Activated CD4-positive, alpha-beta T cell treated with anti-CD3 and anti-CD28 coated beads for 36 hours (primary cell): Measurements from ENCODE around the gene CLN6. TPM values are rescaled to one million over a fixed set of nuclear protein-coding genes. Genes with fewer than 3 reads are reported as not detected.
"Not testable (repeated sequence)": the region's sequence is repeated elsewhere in the genome, so short reads cannot be mapped to it uniquely, and the experiment has no call there.

Experiments
- ATAC-seq: fragments of 200-7000 bp; cut with Tn5 transposase; one replicate; pipeline ENCODE4 v1.10.0; 2021; ENCODE audit warnings: mild to moderate bottlenecking, moderate library complexity
- CTCF ChIA-PET: fragments of 350-600 bp; sonication (Branson Sonifier 250); formaldehyde crosslinking; loops from one replicate; lab custom pipeline; 2021; ENCODE audit warnings: antibody characterized with exemption; lab: Charles Lee
- POLR2A ChIA-PET: fragments of 350-600 bp; sonication (Branson Sonifier 250); formaldehyde crosslinking; loops from one replicate; lab custom pipeline; 2021; ENCODE audit warnings: antibody characterized with exemption, inconsistent platforms; lab: Charles Lee
- DNase-seq: peaks from one replicate; pipeline ENCODE4 v3.0.0-alpha.2; 2020
- H3K27ac Mint-ChIP-seq: one replicate; pipeline ENCODE4 v1.8.0; 2021; ENCODE audit warnings: mixed read lengths
- H3K27me3 Mint-ChIP-seq: one replicate; pipeline ENCODE4 v1.8.0; 2021; ENCODE audit warnings: mixed read lengths
- H3K36me3 Mint-ChIP-seq: one replicate; pipeline ENCODE4 v1.8.0; 2021; ENCODE audit warnings: low read depth, mixed read lengths
- H3K4me1 Mint-ChIP-seq: one replicate; pipeline ENCODE4 v1.8.0; 2021; ENCODE audit warnings: mixed read lengths
- H3K4me3 Mint-ChIP-seq: one replicate; pipeline ENCODE4 v1.8.0; 2021; ENCODE audit warnings: mild to moderate bottlenecking, moderate library complexity, mixed read lengths
- H3K9me3 Mint-ChIP-seq: one replicate; pipeline ENCODE4 v1.8.0; 2021; ENCODE audit warnings: low read depth, mixed read lengths
- intact Hi-C, 2 experiments: fragments of 100-400 bp; cut with DNase I in 1 of 2; cut with micrococcal nuclease in 1 of 2; formaldehyde crosslinking; loops; one replicate each; pipeline versions ENCODE4 v1.14.2 to v1.15.1; 2022 to 2024; cut with DNase I, micrococcal nuclease
- total RNA-seq, 2 experiments: library from RNA; stranded (reverse); gene quantifications; one replicate each; pipeline ENCODE4 v1.2.3, GENCODE V29; 2021

The CLN6 gene
- total RNA-seq, 2 experiments from 2014 or later, result 45.1 to 48.2 TPM

DNA sequence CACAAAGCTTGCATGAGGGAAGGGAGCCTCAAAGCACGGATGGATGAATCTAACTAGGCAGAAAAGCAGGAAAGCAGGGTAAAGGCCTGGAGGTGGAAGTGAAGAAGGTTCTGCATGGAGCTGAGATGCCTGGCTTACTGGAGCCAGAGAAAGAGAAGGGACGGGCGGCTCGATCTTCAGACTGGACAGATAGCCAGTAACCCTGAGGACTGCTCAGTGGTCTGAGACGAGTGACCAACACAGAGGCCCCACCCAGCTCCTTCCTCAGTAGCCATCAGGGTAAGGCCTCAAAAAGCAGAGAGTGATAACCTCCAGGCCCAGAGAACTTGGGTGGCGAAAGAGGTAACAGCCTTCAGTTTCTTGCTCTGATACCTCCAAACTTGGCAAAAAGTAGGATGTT, 6.4 kb downstream of the CLN6 start:
- Mint-ChIP-seq H3K4me1 (peaks cover 31% of the 10 kb centered on the region), H3K9me3 (no peaks in the 10 kb centered on the region), H3K27ac (no peak overlapping the region), H3K27me3 (no peaks in the 10 kb centered on the region), H3K36me3 (peaks cover 24% of the 10 kb centered on the region), H3K4me3 (no peak overlapping the region)
- ChIA-PET CTCF (no interaction called here), POLR2A (interaction anchor here (0.7 kb wide), 1 partner anchor 203 kb away, joined by 8 read pairs; no protein-coding TSS in a partner anchor)
- DNase-seq (no peak), ATAC-seq (no peak)
- intact Hi-C loops, result no loop called here

DNA sequence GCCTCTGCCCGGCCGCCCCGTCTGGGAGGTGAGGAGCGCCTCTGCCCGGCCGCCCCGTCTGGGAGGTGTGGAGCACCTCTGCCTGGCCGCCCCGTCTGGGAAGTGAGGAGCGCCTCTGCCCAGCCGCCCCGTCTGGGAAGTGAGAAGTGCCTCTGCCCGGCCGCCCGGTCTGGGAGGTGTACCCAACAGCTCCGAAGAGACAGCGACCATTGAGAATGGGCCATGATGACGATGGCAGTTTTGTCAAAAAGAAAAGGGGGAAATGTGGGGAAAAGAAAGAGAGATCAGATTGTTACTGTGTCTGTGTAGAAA, 7.1 kb downstream of the CLN6 start:
- H3K27me3 Mint-ChIP-seq, H3K4me3 Mint-ChIP-seq, CTCF ChIA-PET, DNase-seq, ATAC-seq, H3K9me3 Mint-ChIP-seq, intact Hi-C loops, H3K27ac Mint-ChIP-seq, POLR2A ChIA-PET: not testable (repeated sequence)
- peaks cover 19% of the 10 kb centered on the region for H3K36me3 Mint-ChIP-seq
- H3K4me1 Mint-ChIP-seq, result peaks cover 23% of the 10 kb centered on the region

DNA sequence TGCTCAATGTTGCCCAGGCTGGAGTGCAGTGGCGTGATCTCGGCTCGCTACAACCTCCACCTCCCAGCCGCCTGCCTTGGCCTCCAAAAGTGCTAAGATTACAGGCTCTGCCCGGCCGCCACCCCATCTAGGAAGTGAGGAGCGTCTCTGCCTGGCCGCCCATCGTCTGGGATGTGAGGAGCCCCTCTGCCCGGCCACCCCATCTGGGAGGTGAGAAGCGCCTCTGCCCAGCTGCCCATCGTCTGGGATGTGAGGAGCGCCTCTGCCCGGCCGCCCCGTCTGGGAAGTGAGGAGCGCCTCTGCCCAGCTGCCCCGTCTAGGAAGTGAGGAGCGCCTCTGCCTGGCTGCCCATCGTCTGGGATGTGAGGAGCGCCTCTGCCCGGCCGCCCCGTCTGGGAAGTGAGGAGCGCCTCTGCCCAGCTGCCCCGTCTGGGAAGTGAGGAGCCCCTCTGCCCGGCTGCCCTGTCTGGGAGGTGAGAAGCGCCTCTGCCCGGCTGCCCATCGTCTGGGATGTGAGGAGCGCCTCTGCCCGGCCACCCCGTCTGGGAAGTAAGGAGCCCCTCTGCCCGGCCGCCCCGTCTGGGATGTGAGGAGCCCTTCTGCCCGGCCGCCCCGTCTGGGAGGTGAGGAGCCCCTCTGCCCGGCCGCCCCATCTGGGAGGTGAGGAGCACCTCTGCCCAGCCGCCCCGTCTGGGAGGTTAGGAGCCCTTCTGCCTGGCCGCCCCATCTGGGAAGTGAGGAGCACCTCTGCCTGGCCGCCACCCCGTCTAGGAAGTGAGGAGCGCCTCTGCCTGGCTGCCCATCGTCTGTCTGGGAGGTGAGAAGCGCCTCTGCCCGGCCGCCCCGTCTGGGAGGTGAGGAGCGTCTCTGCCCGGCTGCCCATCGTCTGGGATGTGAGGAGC, 7.7 kb downstream of the CLN6 start:
- Mint-ChIP-seq H3K36me3 (peaks cover 19% of the 10 kb centered on the region), H3K4me1 (peaks cover 17% of the 10 kb centered on the region)
- H3K27me3 Mint-ChIP-seq, POLR2A ChIA-PET, H3K4me3 Mint-ChIP-seq, H3K27ac Mint-ChIP-seq, DNase-seq, CTCF ChIA-PET, intact Hi-C loops, ATAC-seq, H3K9me3 Mint-ChIP-seq: not testable (repeated sequence)

DNA sequence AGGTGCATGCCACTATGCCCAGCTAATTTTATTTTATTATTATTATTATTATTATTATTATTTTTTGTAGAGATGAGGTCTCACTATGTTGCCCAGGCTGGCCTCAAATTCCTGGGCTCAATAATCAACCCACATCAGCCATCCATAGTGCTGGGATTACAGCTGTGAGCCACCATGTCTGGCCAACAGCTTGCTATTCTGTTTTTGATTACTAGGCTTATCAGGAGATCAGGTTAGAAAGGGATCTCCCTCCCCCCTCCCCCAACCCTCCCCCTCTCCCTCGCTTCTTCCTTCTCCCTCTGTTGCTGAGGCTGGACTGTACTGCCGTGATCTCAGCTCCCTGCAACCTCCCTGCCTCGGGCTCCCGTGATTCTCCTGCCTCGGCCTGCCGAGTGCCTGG, 8.6 kb downstream of the CLN6 start:
- Mint-ChIP-seq H3K27ac (no peak overlapping the region), H3K36me3 (peaks cover 25% of the 10 kb centered on the region), H3K9me3 (no peaks in the 10 kb centered on the region), H3K4me1 (peaks cover 11% of the 10 kb centered on the region), H3K27me3 (no peaks in the 10 kb centered on the region), H3K4me3 (no peak overlapping the region)
- POLR2A ChIA-PET, result no interaction called here
- CTCF ChIA-PET, result no interaction called here
- intact Hi-C loops, result no loop called here
- ATAC-seq, result no peak
- DNase-seq, result no peak

DNA sequence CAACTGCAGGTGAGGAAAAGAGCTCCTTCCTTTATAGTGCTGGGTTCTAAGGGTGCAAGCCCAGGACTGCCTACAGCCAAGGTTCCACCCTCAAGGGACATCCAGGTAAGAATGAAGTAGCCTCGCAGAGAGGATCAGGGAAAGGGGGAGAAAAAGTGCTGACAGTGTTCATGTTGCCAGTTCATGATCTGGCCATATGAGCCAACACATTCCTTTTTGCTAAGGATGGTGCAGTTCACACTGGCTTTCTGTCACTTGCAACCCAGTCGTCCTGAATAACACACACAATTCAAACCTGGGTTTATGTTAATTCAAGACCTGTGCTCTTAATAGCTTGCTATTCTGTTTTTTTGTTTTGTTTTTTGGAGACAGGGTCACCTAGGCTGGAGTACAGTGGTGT, 9.0 kb downstream of the CLN6 start:
- ChIA-PET CTCF (no interaction called here), POLR2A (no interaction called here)
- no peaks in the 10 kb centered on the region for H3K27me3 Mint-ChIP-seq
- no peak for DNase-seq
- H3K36me3 Mint-ChIP-seq, result peaks cover 25% of the 10 kb centered on the region
- H3K4me3 Mint-ChIP-seq, result no peak overlapping the region
- ATAC-seq, result no peak
- H3K4me1 Mint-ChIP-seq, result peaks cover 11% of the 10 kb centered on the region
- intact Hi-C loops, result no loop called here
- no peaks in the 10 kb centered on the region for H3K9me3 Mint-ChIP-seq
- no peak overlapping the region for H3K27ac Mint-ChIP-seq

DNA sequence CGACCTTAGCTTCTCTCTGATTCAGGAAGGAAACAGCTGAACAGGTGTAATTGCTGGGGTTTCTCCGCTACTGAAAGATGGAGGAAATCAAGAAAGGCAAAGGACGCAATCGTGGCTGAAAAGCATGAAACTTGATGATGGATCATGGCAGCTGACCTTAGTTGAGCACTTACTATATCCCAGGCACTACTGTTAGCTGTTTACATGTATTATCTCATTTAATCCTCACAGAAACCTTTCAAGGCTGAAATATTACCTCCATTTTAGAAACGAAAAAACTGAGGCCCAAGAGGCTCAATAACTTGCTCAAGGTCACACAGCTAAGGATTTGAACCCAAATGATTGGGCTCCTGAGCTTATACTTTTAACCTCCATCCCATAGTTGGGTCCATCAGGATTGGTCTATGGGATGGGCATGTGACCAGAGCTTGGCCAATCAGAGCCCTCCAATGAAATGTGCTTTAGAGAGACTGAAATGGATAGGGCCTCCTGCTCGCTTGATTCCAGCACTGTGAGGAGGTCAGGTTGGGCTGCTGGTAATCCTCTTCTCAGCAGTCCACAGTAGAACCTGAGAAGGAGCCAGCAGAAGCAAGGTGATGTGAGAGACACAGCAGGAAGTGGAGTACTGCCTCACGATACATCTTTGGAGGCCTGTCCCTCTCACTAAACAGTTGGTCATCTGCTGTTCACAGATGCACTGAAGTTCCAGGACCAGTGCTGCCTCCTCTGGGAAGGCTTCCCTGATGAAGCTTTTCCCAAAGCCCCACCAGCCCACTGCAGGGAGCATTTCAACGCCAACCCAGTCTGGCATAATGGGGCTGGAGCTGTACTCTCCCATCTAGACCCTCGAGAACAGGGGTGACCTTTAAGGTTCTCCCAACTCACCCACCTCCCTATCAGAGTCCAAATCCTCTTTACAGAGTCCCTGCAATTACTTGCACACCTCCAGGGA, 10.4 kb downstream of the CLN6 start:
- Mint-ChIP-seq H3K27me3 (no peaks in the 10 kb centered on the region), H3K9me3 (no peaks in the 10 kb centered on the region), H3K4me1 (no peaks in the 10 kb centered on the region), H3K4me3 (no peak overlapping the region), H3K27ac (no peak overlapping the region), H3K36me3 (peaks cover 21% of the 10 kb centered on the region)
- ChIA-PET POLR2A (interaction anchor here (0.6 to 1.1 kb wide), 4 partner anchors 9 to 227 kb away, joined by 3 to 6 read pairs (median 4); no protein-coding TSS in a partner anchor), CTCF (no interaction called here)
- DNase-seq, result no peak
- intact Hi-C loops, result no loop called here
- no peak for ATAC-seq

DNA sequence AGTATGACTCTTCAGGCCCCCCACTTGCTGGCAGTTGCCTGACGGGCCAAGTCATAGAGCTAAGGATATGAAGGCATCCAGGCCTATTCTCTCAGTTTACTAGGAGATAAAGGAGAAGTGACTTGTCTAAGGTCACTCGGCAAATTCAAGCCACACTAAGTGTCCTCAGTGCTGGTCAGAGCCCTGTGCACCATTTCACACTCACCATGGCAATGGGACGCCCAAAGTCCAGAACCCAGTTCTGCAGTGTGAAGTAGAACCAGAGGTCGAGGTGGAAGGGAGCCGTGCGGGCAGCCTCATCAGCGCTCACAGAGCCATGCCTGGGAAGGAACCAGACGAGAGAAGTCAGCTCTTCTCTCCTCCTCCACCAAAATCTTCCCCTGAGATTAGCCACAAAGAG, 11.2 kb downstream of the CLN6 start:
- CTCF ChIA-PET, result no interaction called here
- intact Hi-C loops, result no loop called here
- no peak overlapping the region for H3K4me3 Mint-ChIP-seq
- POLR2A ChIA-PET, result interaction anchor here (0.6 to 1.1 kb wide), 3 partner anchors 10 to 227 kb away, joined by 3 to 6 read pairs (median 4); no protein-coding TSS in a partner anchor
- no peak overlapping the region for H3K27ac Mint-ChIP-seq
- H3K9me3 Mint-ChIP-seq, result no peaks in the 10 kb centered on the region
- no peaks in the 10 kb centered on the region for H3K27me3 Mint-ChIP-seq
- peaks cover 25% of the 10 kb centered on the region for H3K36me3 Mint-ChIP-seq
- DNase-seq (no peak), ATAC-seq (no peak)
- H3K4me1 Mint-ChIP-seq, result no peaks in the 10 kb centered on the region

DNA sequence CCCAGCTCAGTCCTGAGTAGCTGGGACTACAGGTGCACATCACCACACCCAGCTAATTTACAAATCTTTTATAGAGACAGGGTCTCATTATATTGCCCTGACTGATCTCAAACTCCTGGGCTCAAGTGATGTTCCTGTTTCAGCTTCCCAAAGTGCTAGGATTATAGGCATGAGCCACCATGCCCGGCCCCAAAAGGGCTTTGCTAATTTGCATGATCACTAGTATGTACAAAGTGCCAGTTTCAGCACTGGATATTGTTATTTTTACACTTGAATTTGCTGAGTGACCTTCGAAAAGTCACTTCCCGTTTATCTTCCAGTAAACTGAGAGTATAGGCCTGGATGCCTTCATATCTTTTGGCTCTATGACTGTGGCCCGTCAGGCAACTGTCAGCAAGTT, 12.2 kb downstream of the CLN6 start:
- Mint-ChIP-seq H3K4me3 (no peak overlapping the region), H3K4me1 (no peaks in the 10 kb centered on the region), H3K27me3 (no peaks in the 10 kb centered on the region), H3K36me3 (peaks cover 19% of the 10 kb centered on the region), H3K9me3 (no peaks in the 10 kb centered on the region), H3K27ac (no peak overlapping the region)
- intact Hi-C loops, result no loop called here
- ATAC-seq, result no peak
- no peak for DNase-seq
- CTCF ChIA-PET, result no interaction called here
- POLR2A ChIA-PET, result no interaction called here

DNA sequence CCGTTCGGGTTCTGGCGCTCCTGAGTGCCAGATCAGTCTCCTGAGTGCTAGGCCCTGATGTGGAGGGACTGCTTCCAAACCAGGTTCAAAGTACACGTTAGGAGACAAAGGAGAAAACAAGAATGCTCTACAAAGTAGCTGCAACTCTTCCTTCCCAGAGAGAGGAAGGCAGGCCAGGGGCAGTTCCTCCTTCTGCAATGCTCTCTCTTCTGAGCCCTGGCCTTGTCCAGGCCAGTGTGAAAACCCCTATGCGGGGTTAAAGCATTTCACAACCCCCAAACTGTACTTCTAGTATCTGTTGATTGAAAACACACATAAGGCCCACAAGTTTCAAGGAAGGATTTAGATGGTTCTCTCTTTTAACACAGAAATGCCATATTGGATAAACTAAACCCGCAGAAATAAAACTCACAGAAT, 14.7 kb downstream of the CLN6 start:
- ChIA-PET POLR2A (no interaction called here), CTCF (no interaction called here)
- Mint-ChIP-seq H3K4me1 (peaks cover 6% of the 10 kb centered on the region), H3K36me3 (peaks cover 26% of the 10 kb centered on the region), H3K27ac (no peak overlapping the region), H3K27me3 (no peaks in the 10 kb centered on the region), H3K4me3 (no peak overlapping the region), H3K9me3 (no peaks in the 10 kb centered on the region)
- intact Hi-C loops, result loop anchor here in 1 of 2 experiments (5.0 kb wide), 1 partner anchor 353 kb away; no protein-coding TSS in a partner anchor
- ATAC-seq (no peak), DNase-seq (no peak)

DNA sequence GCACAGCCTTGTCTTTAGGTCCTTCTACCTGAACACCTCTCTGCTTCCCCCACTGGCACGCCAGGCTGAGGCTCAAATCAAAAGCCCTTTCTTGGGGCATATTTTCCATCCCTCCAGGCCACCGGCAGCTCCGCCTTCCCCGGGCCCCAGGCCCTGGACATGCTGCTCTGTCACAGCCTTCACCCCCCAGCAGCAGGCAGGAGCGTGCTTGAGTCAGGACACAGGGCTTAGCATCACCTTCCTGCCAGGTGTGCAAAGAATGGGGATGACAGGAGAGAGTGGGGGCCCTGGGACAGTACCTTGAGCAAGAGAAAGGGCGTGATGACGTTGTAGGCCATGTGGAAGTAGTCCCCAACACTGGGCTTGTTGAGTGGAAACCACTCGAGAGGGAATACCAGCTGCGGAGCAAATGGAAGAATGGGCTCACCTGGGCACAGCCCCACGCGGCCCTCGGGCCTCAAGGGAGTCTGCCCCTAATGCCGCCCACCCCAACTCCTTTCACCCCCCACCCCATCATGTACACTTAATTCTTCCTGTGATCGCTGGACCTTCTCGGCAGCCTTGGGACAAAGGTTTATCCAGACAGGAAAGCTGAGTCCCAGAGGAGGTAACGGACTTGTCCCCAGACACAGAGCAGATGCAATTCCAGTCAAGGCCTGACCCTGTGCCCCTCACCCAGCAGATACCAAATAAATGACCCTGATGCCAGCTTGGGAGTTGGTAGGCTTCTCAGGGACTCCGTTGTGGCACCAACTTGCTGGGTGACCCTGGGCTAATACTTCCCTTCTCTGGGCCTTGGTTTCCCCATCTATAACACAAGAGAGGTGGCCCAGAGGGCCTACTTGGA, 15.3 kb downstream of the CLN6 start:
- Mint-ChIP-seq H3K9me3 (no peaks in the 10 kb centered on the region), H3K4me3 (no peak overlapping the region), H3K27ac (no peak overlapping the region), H3K36me3 (peaks cover 29% of the 10 kb centered on the region), H3K27me3 (no peaks in the 10 kb centered on the region), H3K4me1 (peaks cover 13% of the 10 kb centered on the region)
- DNase-seq (no peak), ATAC-seq (no peak)
- intact Hi-C loops, result loop anchor here in 1 of 2 experiments (5.0 kb wide), 1 partner anchor 352 kb away; no protein-coding TSS in a partner anchor
- POLR2A ChIA-PET, result no interaction called here
- CTCF ChIA-PET, result no interaction called here

DNA sequence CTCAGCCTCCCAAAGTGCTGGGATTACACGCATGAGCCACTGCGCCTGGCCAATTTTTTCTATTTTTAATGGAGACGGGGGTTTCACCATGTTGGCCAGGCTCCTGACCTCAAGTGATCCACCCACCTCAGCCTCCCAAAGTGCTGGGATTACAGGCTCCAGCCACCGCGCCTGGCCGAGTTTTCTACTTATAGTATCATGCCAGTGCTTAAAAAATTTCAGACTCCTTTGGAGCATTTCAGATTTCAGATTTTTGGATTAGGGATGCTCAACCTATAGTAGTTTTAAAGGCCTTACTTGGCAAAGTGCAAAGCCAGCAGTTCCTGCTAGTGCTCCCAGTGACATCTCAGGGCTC, 16.1 kb downstream of the CLN6 start:
- intact Hi-C loops, result loop anchor here in 1 of 2 experiments (5.0 kb wide), 1 partner anchor 351 kb away; no protein-coding TSS in a partner anchor
- H3K9me3 Mint-ChIP-seq, DNase-seq, H3K27me3 Mint-ChIP-seq, H3K4me3 Mint-ChIP-seq, POLR2A ChIA-PET, ATAC-seq, CTCF ChIA-PET, H3K27ac Mint-ChIP-seq: not testable (repeated sequence)
- H3K4me1 Mint-ChIP-seq, result peaks cover 20% of the 10 kb centered on the region
- peaks cover 25% of the 10 kb centered on the region for H3K36me3 Mint-ChIP-seq
